Urinary bladder (tissue), 4 donors: ENCODE measurements around the gene DCC. TPM values are rescaled to one million over a fixed set of nuclear protein-coding genes. Genes with fewer than 3 reads are reported as not detected.

Source experiments
- DNase-seq: peaks from one replicate; pipeline ENCODE4 v3.0.0-alpha.2; 2015; ENCODE audit errors: extremely low spot score
- H3K27ac ChIP-seq: one replicate; pipeline ENCODE4 v1.5.1; 2013; ENCODE audit warnings: low read depth, mild to moderate bottlenecking, moderate library complexity
- H3K36me3 ChIP-seq: one replicate; pipeline ENCODE4 v1.6.1; 2013; ENCODE audit warnings: mild to moderate bottlenecking, moderate library complexity; ENCODE audit not compliant: insufficient read depth
- H3K4me1 ChIP-seq: one replicate; pipeline ENCODE4 v1.6.1; 2013; ENCODE audit warnings: mild to moderate bottlenecking, moderate library complexity; ENCODE audit not compliant: insufficient read depth
- H3K4me3 ChIP-seq: one replicate; pipeline ENCODE4 v1.5.1; 2013; ENCODE audit warnings: low read depth, low read length
- WGBS: extraction: QIAGEN DNeasy Blood & Tissue Kit; methylation state at CpG from one replicate; pipeline ENCODE4 v1.1.7; 2013; 5-methylcytosine and 5-hydroxymethylcytosine counted together
- polyA plus RNA-seq: library from polyadenylated mRNA; stranded (reverse); fragments of 200-250 nt; gene quantifications from one replicate; pipeline ENCODE4 v1.2.3, GENCODE V29; 2013
- total RNA-seq: library from RNA; depleted of rRNA; stranded (reverse); fragments of >200 nt; gene quantifications from one replicate; pipeline ENCODE4 v1.2.3, GENCODE V29; 2014
- donor health status: healthy with polysubstance abuse.
- donor health status: healthy.

DCC gene
- total and polyA plus RNA-seq, 2 donors, result 0.08 to 2.0 TPM

- Histone ChIP-seq H3K36me3 (no peaks in the 10 kb centered on the region), H3K4me3 (no peak overlapping the region), H3K4me1 (no peaks in the 10 kb centered on the region), H3K27ac (no peak overlapping the region)
- WGBS, result 81% methylated on average over 4 of the region's 4 CpGs
- no peak for DNase-seq
Observed at GRCh38 chr18:53142005-53142404, 802.0 kb downstream of the DCC start.

GRCh38 chr18:53147472-53147871 is 807.5 kb downstream of the DCC start:
- DNase-seq, result no peak
- Histone ChIP-seq H3K36me3 (no peaks in the 10 kb centered on the region), H3K4me3 (no peak overlapping the region), H3K27ac (no peak overlapping the region), H3K4me1 (no peaks in the 10 kb centered on the region)

DNA sequence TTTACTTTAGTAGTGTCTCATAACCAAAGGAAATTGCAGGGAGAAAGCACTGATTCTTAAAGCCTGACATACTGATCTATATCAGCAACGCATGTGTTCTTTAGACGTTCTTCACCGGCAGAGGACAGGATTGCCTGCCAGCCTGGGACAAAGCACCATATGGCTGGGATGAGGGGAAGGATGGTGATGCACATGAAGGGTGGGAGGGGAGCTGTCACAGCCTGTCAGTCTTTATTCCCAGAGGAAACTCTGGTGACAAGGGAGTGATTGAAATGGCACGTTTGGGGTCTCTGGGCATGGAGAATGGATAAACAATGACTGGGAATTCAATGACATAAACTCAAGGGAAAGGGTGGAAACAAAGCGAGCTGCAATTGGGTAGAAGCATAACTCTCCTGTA is 808.1 kb downstream of the DCC start:
- DNase-seq, result no peak
- no peak overlapping the region for H3K4me3 ChIP-seq
- no peak overlapping the region for H3K27ac ChIP-seq
- no peaks in the 10 kb centered on the region for H3K4me1 ChIP-seq
- H3K36me3 ChIP-seq, result no peaks in the 10 kb centered on the region
- WGBS, result 52% methylated on average over 5 of the region's 5 CpGs

DNA sequence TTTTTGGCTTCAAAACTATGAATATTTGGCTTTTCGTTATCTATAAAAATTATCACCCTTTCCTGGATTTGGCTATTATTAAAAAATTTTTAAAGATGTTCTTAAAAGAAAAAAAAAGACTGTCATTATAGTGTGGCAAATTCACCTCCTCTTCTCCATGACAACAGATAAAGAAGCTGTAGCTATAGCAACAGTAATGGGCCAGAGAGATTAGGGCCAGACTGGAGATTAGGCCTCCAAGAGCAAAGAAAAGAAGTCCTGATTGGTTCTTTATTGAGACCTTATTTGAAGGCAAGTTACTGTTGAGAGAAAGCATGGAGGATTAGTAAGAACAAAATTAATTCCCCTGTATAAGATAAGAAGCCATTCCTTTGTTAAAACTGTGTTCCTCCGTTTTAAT is 812.5 kb downstream of the DCC start:
- 71% methylated on average over 2 of the region's 2 CpGs for WGBS
- H3K4me1 ChIP-seq, result no peaks in the 10 kb centered on the region
- H3K36me3 ChIP-seq, result no peaks in the 10 kb centered on the region
- no peak overlapping the region for H3K27ac ChIP-seq
- DNase-seq, result no peak
- H3K4me3 ChIP-seq, result no peak overlapping the region

DNA sequence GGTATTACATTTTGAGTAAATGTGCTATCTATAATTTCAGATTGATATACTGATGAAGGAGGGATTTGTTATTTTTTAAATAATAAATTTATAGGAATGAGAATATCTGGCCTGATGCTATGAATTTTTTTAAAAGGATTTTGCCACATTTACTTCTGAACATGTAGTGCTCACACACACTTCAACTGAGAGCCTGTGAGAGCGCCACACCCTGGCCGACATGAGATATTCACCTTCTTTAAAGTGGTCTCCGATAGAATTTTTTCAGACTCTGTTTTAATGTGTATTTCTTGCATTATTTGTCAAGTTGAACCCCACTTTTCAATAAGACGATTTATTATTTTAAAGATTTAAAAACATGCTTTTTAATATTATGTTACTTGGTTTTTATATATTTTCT is 813.3 kb downstream of the DCC start:
- 27% methylated on average over 4 of the region's 4 CpGs for WGBS
- no peak for DNase-seq
- Histone ChIP-seq H3K4me1 (no peaks in the 10 kb centered on the region), H3K27ac (no peak overlapping the region), H3K36me3 (no peaks in the 10 kb centered on the region), H3K4me3 (no peak overlapping the region)

- DNase-seq, result no peak
- Histone ChIP-seq H3K4me1 (no peaks in the 10 kb centered on the region), H3K27ac (no peak overlapping the region), H3K4me3 (no peak overlapping the region), H3K36me3 (no peaks in the 10 kb centered on the region)
- WGBS, result 83% methylated on average over 5 of the region's 5 CpGs
Observed at GRCh38 chr18:53153800-53154199, 813.8 kb downstream of the DCC start.

GRCh38 chr18:53165770-53166169 is 825.8 kb downstream of the DCC start:
- Histone ChIP-seq H3K4me1 (no peaks in the 10 kb centered on the region), H3K27ac (no peak overlapping the region), H3K36me3 (no peaks in the 10 kb centered on the region), H3K4me3 (no peak overlapping the region)
- no peak for DNase-seq
- WGBS, result 72% methylated on average over 1 of the region's 1 CpG

GRCh38 chr18:53169346-53169745 is 829.3 kb downstream of the DCC start:
- H3K4me3 ChIP-seq, result no peak overlapping the region
- H3K36me3 ChIP-seq, result no peaks in the 10 kb centered on the region
- DNase-seq, result no peak
- WGBS, result 84% methylated on average over 5 of the region's 5 CpGs
- no peak overlapping the region for H3K27ac ChIP-seq
- no peaks in the 10 kb centered on the region for H3K4me1 ChIP-seq

DNA sequence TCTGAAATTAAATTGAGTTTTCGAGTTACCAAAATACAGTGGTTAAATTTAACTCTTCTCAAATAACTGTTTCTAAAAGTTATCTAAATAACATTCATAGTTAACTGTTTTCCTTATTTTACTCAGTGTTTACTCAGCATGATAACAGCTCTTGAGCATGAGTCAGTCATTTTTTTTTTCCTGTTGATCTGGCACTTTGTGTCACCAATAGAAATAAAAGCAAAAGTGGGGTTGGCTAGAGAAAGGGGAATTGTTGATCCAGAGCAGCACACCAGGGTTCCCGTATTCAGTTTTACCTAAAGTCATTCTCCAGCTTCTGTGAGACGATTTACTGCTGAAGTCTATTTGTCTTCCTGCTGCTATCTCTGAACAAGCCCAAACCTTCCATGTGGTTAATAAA is 851.6 kb downstream of the DCC start:
- no peaks in the 10 kb centered on the region for H3K36me3 ChIP-seq
- 30% methylated on average over 3 of the region's 3 CpGs for WGBS
- DNase-seq, result no peak
- no peaks in the 10 kb centered on the region for H3K4me1 ChIP-seq
- no peak overlapping the region for H3K27ac ChIP-seq
- no peak overlapping the region for H3K4me3 ChIP-seq

GRCh38 chr18:53193870-53194269 is 853.9 kb downstream of the DCC start:
- no peak for DNase-seq
- no peaks in the 10 kb centered on the region for H3K4me1 ChIP-seq
- H3K27ac ChIP-seq, result no peak overlapping the region

GRCh38 chr18:53219853-53220252 is 879.9 kb downstream of the DCC start:
- Histone ChIP-seq H3K36me3 (no peaks in the 10 kb centered on the region), H3K27ac (no peak overlapping the region), H3K4me1 (no peaks in the 10 kb centered on the region), H3K4me3 (no peak overlapping the region)
- no peak for DNase-seq

More at GRCh38 chr18:53193870-53194269, 853.9 kb downstream of the DCC start:
- Histone ChIP-seq H3K36me3 (no peaks in the 10 kb centered on the region), H3K4me3 (no peak overlapping the region)

- H3K4me3 ChIP-seq, result no peak overlapping the region
- no peak overlapping the region for H3K27ac ChIP-seq
- H3K36me3 ChIP-seq, result no peaks in the 10 kb centered on the region
- DNase-seq, result no peak
- WGBS, result 82% methylated on average over 6 of the region's 6 CpGs
- no peaks in the 10 kb centered on the region for H3K4me1 ChIP-seq
Observed at GRCh38 chr18:53224128-53224778, 884.3 kb downstream of the DCC start.

DNA sequence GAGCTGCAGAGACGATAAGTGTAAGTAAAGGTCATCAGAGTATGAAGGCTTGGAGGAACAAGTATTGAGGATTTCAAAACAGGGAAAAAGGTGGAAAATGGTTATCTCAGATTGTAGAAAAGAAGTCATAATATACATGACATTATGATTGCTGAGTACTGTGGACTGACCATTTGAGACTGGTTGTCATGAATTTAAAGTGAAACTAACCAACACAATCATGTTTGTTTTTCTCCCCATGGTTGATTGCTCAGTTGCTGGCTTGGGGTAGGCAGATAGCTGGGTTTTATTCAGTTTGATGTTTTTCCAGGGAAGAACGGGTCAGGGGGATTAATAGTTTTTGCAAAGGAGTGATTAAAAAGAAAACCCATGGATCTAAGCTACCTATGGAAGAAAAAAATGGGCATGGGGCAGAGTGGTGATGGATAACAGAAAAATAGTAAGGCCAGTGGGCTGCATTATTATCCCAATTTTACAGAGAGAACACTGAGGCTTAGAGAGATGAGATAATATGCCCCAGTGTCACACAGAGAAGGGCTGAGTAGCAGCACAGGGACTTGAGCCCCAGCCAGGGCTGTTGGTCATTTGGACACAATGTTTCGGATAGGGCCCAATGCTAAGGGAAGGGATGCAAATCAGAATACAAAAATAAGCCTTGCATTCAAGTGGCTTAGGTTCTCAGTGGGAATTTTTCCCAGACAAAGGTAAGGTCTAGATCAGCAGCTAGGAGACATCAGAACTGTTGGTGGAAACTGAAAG is 885.7 kb downstream of the DCC start:
- H3K36me3 ChIP-seq, result no peaks in the 10 kb centered on the region

DNA sequence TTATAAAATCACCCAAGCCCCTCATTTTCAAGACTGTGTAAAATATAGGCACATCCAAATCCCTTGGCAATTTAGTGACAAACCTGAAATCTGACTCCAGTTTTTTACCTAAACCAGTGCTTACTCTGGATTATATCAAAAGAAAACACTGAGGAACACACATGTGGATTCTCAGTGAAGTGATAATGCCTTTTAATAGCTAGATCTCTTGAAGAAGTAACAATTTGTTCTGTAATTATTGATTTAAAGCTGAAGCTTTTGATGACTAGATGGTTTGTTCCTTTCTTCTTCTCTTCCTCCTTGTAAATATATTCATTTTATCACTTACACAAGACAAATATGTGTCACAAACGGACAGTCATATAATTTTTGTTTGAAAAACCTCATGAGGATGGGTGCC is 894.6 kb downstream of the DCC start:
- Histone ChIP-seq H3K36me3 (no peaks in the 10 kb centered on the region), H3K4me3 (no peak overlapping the region), H3K4me1 (no peaks in the 10 kb centered on the region), H3K27ac (no peak overlapping the region)
- WGBS, result 52% methylated on average over 1 of the region's 1 CpG
- DNase-seq, result no peak

More for the DNA sequence above, 885.7 kb downstream of the DCC start:
- Histone ChIP-seq H3K4me3 (no peak overlapping the region), H3K27ac (no peak overlapping the region), H3K4me1 (no peaks in the 10 kb centered on the region)
- WGBS, result 75% methylated on average over 3 of the region's 3 CpGs
- no peak for DNase-seq
